Activated naive CD8-positive, alpha-beta T cell (primary cell): ENCODE measurements around the gene LOC128125822.

Experiments
- H3K27ac Mint-ChIP-seq: one replicate; pipeline ENCODE4 v1.8.0; 2021; ENCODE audit warnings: mixed read lengths
- H3K27me3 Mint-ChIP-seq: one replicate; pipeline ENCODE4 v1.8.0; 2021; ENCODE audit warnings: mixed read lengths
- H3K36me3 Mint-ChIP-seq: one replicate; pipeline ENCODE4 v1.8.0; 2021; ENCODE audit warnings: mixed read lengths
- H3K4me1 Mint-ChIP-seq: one replicate; pipeline ENCODE4 v1.8.0; 2021; ENCODE audit warnings: low read depth, mixed read lengths
- H3K4me3 Mint-ChIP-seq: one replicate; pipeline ENCODE4 v1.8.0; 2021; ENCODE audit warnings: mild to moderate bottlenecking, mixed read lengths
- H3K9me3 Mint-ChIP-seq: one replicate; pipeline ENCODE4 v1.8.0; 2021; ENCODE audit warnings: low read depth, mixed read lengths

The LOC128125822 gene

DNA sequence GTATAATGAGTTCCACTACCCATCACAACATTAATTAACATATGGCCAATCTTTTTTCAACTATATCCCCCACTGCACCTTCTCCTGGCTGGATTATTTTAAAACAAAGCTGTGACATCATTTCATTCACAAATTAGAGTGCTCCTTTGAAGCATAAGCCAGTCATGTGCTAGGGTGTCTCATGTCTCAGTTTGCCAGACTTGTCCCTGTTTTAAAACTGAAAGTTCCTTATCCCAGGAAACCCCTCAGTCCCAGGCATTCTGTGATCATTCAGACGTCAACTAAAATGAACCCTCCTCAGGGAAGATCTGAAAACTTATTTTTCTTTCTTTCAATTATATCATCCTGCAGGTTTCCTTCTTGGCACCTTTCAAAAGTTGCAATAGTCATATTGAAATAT is 29.3 kb upstream of the LOC128125822 start:
- no peak overlapping the region for H3K27ac Mint-ChIP-seq
- H3K27me3 Mint-ChIP-seq = peaks cover 22% of the 10 kb centered on the region
- no peaks in the 10 kb centered on the region for H3K36me3 Mint-ChIP-seq
- H3K4me3 Mint-ChIP-seq = no peak overlapping the region
- no peaks in the 10 kb centered on the region for H3K9me3 Mint-ChIP-seq
- no peaks in the 10 kb centered on the region for H3K4me1 Mint-ChIP-seq

DNA sequence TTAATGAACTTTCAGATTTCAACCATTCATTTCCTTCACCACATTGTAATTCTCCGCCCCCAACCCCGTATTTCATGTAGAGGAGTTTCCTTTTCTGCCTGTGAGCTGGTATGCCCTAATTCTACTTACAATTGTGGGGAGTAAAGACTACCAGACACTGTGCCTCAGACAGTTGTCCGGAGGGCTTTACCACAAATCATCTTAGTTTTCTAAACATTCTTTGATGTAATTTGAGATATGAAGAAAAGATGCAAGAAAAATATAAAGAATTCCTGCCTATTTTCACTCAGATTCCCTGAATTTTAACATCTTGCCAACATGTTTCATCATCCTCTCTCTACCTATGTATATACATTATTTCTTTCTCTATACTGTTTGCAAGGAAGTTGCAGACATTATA is 28.3 kb upstream of the LOC128125822 start:
- Mint-ChIP-seq H3K4me1 (no peaks in the 10 kb centered on the region), H3K36me3 (no peaks in the 10 kb centered on the region), H3K4me3 (no peak overlapping the region)

DNA sequence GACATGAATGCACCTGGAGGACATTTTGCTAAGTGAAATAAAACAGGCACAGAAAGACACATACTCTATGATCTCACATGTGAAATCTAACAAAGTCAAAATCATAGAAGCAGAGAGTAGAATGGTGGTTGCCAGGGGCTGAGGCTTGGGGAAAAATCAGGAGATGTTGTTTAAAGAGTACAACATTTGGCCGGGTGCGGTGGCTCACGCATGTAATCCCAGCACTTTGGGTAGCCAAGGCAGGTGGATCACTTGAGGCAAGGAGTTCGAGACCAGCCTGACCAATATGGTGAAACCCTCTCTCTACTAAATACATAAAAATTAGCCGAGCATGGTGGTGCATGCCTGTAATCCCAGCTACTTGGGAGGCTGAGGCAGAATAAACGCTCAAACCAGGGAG is 26.0 kb upstream of the LOC128125822 start:
- no peaks in the 10 kb centered on the region for H3K36me3 Mint-ChIP-seq
- no peak overlapping the region for H3K4me3 Mint-ChIP-seq
- H3K27me3 Mint-ChIP-seq = peaks cover 20% of the 10 kb centered on the region
- H3K27ac Mint-ChIP-seq = no peak overlapping the region
- H3K4me1 Mint-ChIP-seq = no peaks in the 10 kb centered on the region
- no peaks in the 10 kb centered on the region for H3K9me3 Mint-ChIP-seq

More for the DNA sequence above, 28.3 kb upstream of the LOC128125822 start:
- Mint-ChIP-seq H3K27ac (no peak overlapping the region), H3K9me3 (no peaks in the 10 kb centered on the region), H3K27me3 (peaks cover 22% of the 10 kb centered on the region)

DNA sequence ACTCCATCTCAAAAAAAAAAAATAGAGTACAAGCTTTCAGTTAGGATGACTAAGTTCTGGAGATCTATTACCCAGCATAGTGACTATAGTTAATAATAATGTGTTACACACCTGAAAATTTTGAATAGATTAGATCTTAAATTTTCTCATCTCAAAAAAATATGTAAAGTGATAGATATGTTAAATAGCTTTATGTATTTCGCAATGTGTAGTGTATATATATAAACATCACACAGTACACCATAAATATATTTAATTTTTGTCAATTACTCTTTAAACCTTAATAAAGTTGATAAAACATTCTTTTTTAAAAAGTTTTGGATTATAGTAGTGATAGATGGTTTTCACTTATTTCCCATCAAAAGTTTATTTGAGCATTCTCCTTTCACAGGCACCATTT is 25.6 kb upstream of the LOC128125822 start:
- Mint-ChIP-seq H3K36me3 (no peaks in the 10 kb centered on the region), H3K27ac (no peak overlapping the region), H3K4me1 (no peaks in the 10 kb centered on the region), H3K27me3 (peaks cover 17% of the 10 kb centered on the region), H3K9me3 (no peaks in the 10 kb centered on the region), H3K4me3 (no peak overlapping the region)

DNA sequence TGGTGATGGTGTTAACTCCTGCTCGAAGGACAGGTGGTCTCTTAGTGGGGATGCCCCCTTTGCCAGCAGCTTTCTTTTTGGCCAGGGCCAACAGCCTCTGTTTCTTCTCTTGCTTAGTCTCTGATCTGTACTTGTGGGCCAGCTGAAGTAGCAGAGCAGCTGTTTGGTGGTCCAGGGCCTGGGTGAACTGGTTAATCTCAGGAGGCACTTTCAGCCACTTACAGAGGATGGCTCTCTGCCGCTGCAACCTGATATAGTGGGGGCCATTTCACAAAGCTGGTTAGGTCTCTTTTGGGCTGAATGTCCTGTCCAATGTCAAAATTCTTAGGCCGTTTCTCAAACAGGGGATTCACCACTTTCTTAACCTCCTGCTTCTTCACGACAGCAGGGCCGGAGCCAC is 23.2 kb upstream of the LOC128125822 start:
- no peaks in the 10 kb centered on the region for H3K9me3 Mint-ChIP-seq
- peaks cover 13% of the 10 kb centered on the region for H3K27me3 Mint-ChIP-seq
- H3K27ac Mint-ChIP-seq = no peak overlapping the region
- H3K4me3 Mint-ChIP-seq = no peak overlapping the region
- no peaks in the 10 kb centered on the region for H3K4me1 Mint-ChIP-seq
- H3K36me3 Mint-ChIP-seq = no peaks in the 10 kb centered on the region

DNA sequence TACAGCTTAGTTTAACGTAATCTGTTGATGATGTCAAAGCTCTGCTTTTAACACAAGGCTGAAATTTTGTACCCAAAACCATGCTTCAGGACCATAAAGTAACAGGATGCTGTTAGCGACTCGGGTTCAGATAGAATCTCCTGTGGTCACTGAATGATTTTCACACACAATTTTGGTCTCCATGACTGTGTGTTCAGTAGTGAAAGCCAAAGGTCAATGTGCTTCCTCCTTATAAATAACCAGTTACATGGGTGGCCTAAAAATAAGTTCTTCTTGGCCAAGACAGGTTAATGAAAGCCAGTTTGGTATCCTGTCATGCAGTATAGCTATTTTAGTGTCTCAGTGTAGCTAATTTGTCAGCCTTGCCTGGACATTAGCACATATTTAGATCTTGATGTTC is 19.1 kb upstream of the LOC128125822 start:
- Mint-ChIP-seq H3K9me3 (no peaks in the 10 kb centered on the region), H3K4me3 (no peak overlapping the region), H3K36me3 (no peaks in the 10 kb centered on the region), H3K4me1 (no peaks in the 10 kb centered on the region), H3K27me3 (peaks cover 13% of the 10 kb centered on the region), H3K27ac (no peak overlapping the region)

DNA sequence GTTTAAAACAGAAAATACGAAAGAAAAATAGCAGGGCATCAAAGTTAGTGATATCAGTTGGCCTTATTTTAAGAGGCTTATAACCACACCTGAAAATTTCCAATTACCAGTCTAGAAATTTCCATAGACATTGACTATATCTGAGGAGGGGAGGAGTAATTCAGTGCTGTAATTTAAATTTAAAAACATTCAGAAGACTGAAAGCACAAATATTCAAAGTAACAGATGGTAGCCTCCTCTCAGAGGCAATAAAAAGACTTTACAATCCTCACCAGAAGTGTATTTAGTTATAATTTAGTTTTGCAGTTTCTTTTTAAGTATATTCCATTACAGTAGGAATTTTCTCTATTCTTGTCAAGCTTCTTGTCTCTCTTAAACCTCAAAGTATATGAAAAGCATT is 18.4 kb upstream of the LOC128125822 start:
- H3K36me3 Mint-ChIP-seq = no peaks in the 10 kb centered on the region
- H3K9me3 Mint-ChIP-seq = no peaks in the 10 kb centered on the region
- no peak overlapping the region for H3K27ac Mint-ChIP-seq
- no peaks in the 10 kb centered on the region for H3K4me1 Mint-ChIP-seq
- H3K4me3 Mint-ChIP-seq = no peak overlapping the region
- H3K27me3 Mint-ChIP-seq = peaks cover 15% of the 10 kb centered on the region

DNA sequence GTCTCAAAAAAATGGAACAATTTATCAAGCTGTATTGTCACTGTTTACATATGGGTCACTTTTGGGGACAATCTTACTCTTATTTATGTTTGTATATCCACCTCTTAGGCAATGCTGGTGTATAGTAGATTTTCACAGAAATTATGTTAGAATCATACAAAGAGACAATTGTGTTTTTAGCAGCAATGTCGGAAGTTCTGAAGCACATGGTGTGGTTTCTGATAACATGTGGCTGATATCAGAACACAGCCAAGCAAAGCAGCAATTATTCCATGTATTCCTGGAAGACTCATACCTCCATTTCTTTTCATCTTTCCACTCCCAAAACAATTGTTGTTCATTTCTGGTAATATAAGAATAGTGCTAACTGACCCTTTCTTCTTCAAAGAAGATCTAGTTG is 17.5 kb upstream of the LOC128125822 start:
- H3K36me3 Mint-ChIP-seq = no peaks in the 10 kb centered on the region
- H3K4me3 Mint-ChIP-seq = no peak overlapping the region
- H3K27ac Mint-ChIP-seq = no peak overlapping the region
- no peaks in the 10 kb centered on the region for H3K4me1 Mint-ChIP-seq
- no peaks in the 10 kb centered on the region for H3K9me3 Mint-ChIP-seq
- peaks cover 15% of the 10 kb centered on the region for H3K27me3 Mint-ChIP-seq

DNA sequence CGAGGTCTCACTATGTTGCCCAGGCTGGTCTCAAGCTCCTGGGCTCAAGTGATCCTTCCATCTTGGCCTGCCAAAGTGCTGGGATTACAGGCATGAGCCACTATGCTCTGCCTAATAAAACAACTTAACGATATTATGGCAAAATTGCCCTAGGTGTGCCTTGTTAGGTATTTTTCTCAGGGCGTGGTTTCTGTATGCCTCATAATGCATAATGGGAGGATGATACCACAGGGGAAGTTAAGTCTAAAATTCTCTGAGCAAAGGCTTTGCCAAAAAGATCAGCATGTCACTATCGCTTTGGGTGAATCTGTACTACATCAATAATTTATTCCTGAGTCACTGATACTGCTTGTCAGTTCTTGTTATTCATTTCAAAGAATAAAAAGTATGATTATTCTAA is 15.9 kb upstream of the LOC128125822 start:
- Mint-ChIP-seq H3K27ac (no peak overlapping the region), H3K4me3 (no peak overlapping the region), H3K4me1 (no peaks in the 10 kb centered on the region)

DNA sequence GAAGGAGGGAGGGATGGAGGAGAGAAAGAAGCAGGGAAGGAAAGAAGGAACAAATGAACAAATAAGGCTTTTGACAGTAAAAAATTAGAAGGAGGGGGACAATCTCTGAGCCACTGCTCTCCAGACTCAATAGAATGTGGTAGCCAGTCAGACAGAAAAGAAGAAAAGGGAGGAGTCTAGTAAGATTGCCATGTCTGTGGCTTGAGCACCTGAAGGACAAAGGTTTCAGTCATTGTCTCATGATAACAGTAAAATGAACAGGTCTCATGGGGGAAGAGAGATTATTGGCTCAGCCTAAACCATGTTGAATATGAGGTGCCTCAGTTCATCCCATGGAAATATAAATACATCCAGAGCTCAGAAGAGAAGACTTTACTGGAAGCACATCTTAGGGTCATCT is 14.0 kb upstream of the LOC128125822 start:
- Mint-ChIP-seq H3K4me3 (no peak overlapping the region), H3K27me3 (peaks cover 14% of the 10 kb centered on the region), H3K9me3 (no peaks in the 10 kb centered on the region), H3K36me3 (no peaks in the 10 kb centered on the region), H3K4me1 (no peaks in the 10 kb centered on the region), H3K27ac (no peak overlapping the region)

More for the DNA sequence above, 15.9 kb upstream of the LOC128125822 start:
- Mint-ChIP-seq H3K27me3 (peaks cover 16% of the 10 kb centered on the region), H3K36me3 (no peaks in the 10 kb centered on the region), H3K9me3 (no peaks in the 10 kb centered on the region)

DNA sequence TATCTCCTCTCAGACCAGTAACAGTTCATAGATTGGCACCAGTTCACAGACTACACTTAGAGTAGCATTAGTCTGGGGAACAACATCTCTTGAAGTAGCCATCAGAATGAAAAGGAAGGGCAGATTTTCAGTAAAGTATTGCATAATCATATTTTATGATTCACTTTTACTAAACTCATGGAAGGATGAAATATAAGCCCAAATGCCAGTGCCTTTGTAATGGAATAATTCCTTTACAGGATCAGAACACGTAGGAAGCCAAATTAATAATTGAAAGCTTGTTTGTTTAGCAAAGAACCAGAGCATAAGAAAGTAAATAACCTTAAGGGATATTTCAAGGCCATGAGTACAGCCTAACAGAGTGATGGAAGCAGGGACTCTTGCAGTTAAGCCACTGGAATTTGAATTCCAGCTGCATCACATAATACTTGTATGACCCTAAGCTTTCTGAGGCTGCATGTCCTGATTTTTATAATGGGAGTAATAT is 11.4 kb upstream of the LOC128125822 start:
- H3K36me3 Mint-ChIP-seq = no peaks in the 10 kb centered on the region
- no peaks in the 10 kb centered on the region for H3K4me1 Mint-ChIP-seq
- H3K4me3 Mint-ChIP-seq = no peak overlapping the region
- no peak overlapping the region for H3K27ac Mint-ChIP-seq
- no peaks in the 10 kb centered on the region for H3K9me3 Mint-ChIP-seq
- H3K27me3 Mint-ChIP-seq = peaks cover 10% of the 10 kb centered on the region

DNA sequence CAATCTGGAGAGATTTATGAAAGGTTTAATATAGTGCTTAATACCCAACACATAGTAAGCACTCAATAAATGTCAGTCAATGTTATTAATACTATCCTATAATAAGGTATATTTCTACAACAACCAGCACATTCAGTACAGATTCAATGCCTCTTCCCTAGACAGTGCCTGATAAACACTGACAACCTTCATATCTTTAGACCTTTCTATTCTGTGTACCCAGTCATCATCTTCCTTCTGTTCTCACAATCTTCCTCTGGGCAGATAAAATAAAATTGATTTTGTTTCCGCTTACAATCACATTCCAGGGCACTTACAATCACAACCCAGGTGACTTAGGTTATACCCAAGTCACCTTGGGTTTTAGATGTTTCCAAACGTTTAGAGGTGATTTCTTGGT is 11.0 kb upstream of the LOC128125822 start:
- Mint-ChIP-seq H3K4me1 (no peaks in the 10 kb centered on the region), H3K4me3 (no peak overlapping the region), H3K27ac (no peak overlapping the region), H3K9me3 (no peaks in the 10 kb centered on the region), H3K36me3 (no peaks in the 10 kb centered on the region), H3K27me3 (peaks cover 9% of the 10 kb centered on the region)

DNA sequence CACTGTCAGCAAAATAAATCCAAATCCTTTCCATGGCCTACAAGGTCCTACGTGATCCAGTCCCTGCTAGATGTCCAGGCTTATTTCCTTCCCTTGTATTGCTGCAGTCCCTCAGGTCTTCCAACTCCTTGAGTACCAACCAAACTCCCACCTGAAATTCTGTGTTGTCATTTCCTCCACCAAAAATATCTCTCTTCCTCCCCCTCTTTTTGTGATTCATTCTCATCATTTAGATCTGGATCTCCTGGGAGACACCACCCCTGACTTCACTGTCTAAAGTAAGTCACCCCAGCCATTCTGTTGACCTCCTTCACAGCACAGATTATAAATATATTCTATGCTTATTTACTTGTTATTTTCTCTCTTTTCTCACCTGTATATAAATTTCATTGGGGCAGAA is 9.0 kb upstream of the LOC128125822 start:
- Mint-ChIP-seq H3K27ac (no peak overlapping the region), H3K27me3 (peaks cover 3% of the 10 kb centered on the region), H3K9me3 (no peaks in the 10 kb centered on the region), H3K4me1 (no peaks in the 10 kb centered on the region), H3K4me3 (no peak overlapping the region), H3K36me3 (no peaks in the 10 kb centered on the region)

DNA sequence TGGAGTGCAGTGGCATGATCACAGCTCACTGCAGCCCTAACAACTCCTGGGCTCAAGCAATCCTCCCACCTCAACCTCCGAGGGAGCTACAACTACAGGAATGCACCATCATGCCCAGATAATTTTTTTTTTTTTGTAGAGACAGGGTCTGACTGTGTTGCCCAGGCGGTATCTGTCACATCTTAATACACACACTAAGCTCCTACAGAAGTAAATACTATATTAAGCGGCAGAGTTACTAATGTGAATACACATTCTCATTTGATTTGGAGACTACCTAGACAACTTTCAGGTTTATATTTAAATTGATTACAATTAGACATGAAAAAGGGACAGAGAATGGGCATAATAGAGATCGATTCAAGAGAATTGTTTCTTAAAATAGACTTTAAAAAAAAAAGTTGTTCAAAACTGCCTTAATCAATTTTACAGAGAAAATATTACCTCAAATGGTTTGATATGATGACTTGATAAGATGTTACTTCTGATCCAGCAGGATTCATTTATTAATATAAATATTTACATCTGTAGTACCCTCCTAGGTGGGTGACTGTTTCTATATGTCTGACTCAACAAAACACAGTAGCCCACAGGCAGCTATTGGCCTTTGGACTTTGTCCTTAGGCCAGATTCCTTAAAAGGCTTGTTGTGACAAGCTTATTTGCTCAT is 7.1 kb upstream of the LOC128125822 start:
- no peaks in the 10 kb centered on the region for H3K36me3 Mint-ChIP-seq
- no peaks in the 10 kb centered on the region for H3K4me1 Mint-ChIP-seq
- no peaks in the 10 kb centered on the region for H3K9me3 Mint-ChIP-seq
- no peak overlapping the region for H3K27ac Mint-ChIP-seq
- H3K27me3 Mint-ChIP-seq = peaks cover 1% of the 10 kb centered on the region
- H3K4me3 Mint-ChIP-seq = no peak overlapping the region

DNA sequence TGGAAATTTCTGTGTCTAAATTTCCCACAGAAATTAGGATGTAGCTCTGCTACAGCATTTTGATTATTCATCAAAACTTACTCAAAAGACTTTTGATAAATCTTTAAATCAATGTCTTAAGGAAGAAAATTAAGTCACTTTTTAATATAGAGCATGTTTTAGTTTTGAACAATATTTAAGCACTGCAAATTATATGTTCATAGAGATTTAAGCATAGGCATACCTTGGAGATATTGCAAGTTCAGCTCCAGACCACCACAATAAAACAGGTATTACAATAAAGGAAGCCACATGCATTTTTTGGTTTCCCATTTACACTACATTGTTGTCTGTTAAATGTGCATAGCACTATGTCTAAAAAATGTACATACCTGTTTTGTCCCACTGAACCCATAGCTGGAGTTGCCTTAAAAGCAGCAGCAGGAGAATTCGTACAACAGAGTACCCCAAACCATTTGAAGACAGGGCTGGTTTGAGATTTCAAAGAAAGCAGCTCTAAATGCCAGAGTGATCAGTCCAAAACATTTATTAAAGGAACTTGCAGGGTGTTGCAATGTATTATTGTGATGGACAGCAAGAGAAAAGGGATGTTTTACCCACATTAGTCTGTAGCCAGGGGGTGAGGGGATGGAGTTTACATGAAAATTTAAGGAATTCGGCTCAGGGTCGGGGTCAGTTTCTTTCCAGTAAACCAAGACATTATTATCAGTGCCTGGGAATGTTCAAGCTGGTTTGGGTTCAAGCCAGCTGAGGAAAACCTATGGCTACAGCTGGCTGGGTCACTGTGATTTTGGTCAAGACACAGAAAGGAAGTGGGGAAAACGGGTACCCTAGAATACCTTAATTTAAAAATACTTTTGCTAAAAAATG is 6.3 kb upstream of the LOC128125822 start:
- no peaks in the 10 kb centered on the region for H3K27me3 Mint-ChIP-seq
- H3K9me3 Mint-ChIP-seq = no peaks in the 10 kb centered on the region
- peaks cover 1% of the 10 kb centered on the region for H3K4me1 Mint-ChIP-seq
- H3K4me3 Mint-ChIP-seq = no peak overlapping the region
- H3K36me3 Mint-ChIP-seq = no peaks in the 10 kb centered on the region
- H3K27ac Mint-ChIP-seq = no peak overlapping the region
